Regular cardiac myocyte (primary cell): ENCODE measurements around the gene MAGEA9B. TPM values are rescaled to one million over a fixed set of nuclear protein-coding genes. Genes with fewer than 3 reads are reported as not detected.

Source experiments
- total RNA-seq: library from RNA; depleted of rRNA; stranded (reverse); fragments of >200 nt; gene quantifications from 2 replicates; pipeline ENCODE4 v1.2.3, GENCODE V29; 2014

The MAGEA9B gene
- not detected in 2 replicates for total RNA-seq

GRCh38 chrX:149587359-149587758 is at the start of gene MAGEA9B:
MAGEA9B (minus strand) TSS chrX:149587459; CDS start chrX:149583179, 4,280 bp downstream.

GRCh38 chrX:149631234-149632165 is 44.2 kb upstream of the MAGEA9B start, which contains the start of gene TMEM185A:
TMEM185A (minus strand) TSS chrX:149631792; CDS start chrX:149631580, 212 bp downstream.

GRCh38 chrX:149595214-149595613 is 8.0 kb upstream of the MAGEA9B start, which contains the start of gene HSFX2:
HSFX2 (minus strand) TSS chrX:149595314; CDS start chrX:149594700, 614 bp downstream.

GRCh38 chrX:149549701-149550100 is 37.6 kb downstream of the MAGEA9B start, which contains the start of gene HSFX3:
HSFX3 (minus strand) TSS chrX:149549924; CDS start chrX:149549852, 72 bp downstream.

GRCh38 chrX:149540621-149541520 is 46.4 kb downstream of the MAGEA9B start, which contains the start of gene EOLA1:
EOLA1 (plus strand) TSS chrX:149541012; CDS start chrX:149545631, 4,619 bp downstream.

Other genes with a start within 250 kb of the MAGEA9B start
- 29.1 and 59.5 TPM in 2 replicates for gene IDS, start 82.2 kb downstream of the MAGEA9B start, total RNA-seq
- 13.8 and 20.6 TPM in 2 replicates for gene EOLA1, start 46.4 kb downstream of the MAGEA9B start, total RNA-seq
- not detected in 2 replicates for gene HSFX3, start 37.5 kb downstream of the MAGEA9B start, total RNA-seq
- not detected in 2 replicates for gene HSFX2, start 7.9 kb upstream of the MAGEA9B start, total RNA-seq
- gene TMEM185A, start 44.3 kb upstream of the MAGEA9B start, total RNA-seq: 12.8 and 21.4 TPM in 2 replicates
- not detected in 2 replicates for gene MAGEA11, start 124.6 kb upstream of the MAGEA9B start, total RNA-seq
- gene HSFX1, start 186.6 kb upstream of the MAGEA9B start, total RNA-seq: 0.38 and 0.85 TPM in 2 replicates
- gene MAGEA9, start 194.5 kb upstream of the MAGEA9B start, total RNA-seq: not detected in 2 replicates